T-helper 22 cell (primary cell): ENCODE measurements around the gene MYL7.

Experiments
- DNase-seq: peaks from one replicate; pipeline ENCODE4 v3.0.0-alpha.2; 2020; ENCODE audit warnings: low read depth

MYL7 gene

DNA sequence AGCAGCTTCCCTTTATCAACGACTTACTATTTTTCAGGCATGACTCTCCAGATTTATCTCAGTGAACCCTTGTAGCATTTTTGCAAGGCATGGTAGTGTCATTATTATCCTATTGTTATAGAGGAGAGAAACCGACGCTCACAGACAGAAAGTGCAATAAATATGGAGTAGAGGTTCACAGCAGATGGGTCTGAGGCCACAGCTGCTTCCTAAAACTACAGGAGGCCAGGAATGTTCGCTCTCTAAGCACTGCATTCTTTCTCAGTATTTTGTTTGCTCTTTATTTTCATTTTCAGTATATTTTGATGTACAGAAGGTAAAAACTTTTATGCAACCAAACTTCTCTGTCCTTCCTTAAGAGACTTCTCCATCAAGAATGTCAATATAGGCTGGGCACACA is 41.5 kb downstream of the MYL7 start:
- DNase-seq, result no peak

DNA sequence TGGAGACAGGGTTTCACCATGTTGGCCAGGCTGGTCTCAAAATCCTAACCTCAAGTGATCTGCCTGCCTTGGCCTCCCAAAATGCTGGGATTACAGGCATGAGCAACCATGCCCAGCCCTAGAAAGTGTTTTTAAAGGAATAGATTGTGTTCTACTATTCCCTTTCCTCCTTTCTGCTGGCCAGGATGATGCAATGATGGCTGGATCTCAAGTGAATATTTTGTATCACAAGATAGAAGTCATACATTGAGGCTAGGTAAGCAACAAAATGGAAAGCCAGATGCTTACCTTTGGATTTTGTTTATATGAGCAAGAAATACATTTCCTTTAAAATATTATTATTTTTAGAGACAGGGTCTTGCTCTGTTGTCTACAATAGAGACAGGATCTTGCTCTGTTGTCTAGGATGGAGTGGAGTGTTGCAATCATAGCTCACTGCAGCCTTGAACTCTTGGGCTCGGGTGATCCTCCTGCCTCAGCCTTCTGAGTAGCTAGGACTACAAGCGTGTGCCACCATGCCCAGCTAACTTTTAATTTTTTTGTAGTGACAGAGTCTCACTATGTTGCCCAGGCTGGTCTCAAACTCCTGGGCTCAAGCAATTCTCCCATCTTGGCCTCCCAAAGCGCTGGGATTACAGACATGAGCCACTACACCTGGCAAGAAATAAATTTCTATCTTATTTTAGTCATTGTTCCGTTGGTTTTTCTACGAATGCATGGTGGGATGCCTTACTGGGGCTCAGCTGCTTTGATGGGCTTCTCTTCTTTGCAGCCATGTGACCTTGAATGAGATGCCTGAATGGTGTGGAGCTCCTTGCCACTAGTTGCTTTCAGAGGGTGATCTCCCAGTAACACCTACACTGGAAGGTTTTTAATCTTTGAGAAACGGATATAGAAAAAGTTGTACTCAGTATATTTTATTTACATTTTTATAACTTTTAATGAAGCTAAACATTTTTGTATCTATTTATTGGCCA is 42.8 kb downstream of the MYL7 start:
- no peak for DNase-seq

DNA sequence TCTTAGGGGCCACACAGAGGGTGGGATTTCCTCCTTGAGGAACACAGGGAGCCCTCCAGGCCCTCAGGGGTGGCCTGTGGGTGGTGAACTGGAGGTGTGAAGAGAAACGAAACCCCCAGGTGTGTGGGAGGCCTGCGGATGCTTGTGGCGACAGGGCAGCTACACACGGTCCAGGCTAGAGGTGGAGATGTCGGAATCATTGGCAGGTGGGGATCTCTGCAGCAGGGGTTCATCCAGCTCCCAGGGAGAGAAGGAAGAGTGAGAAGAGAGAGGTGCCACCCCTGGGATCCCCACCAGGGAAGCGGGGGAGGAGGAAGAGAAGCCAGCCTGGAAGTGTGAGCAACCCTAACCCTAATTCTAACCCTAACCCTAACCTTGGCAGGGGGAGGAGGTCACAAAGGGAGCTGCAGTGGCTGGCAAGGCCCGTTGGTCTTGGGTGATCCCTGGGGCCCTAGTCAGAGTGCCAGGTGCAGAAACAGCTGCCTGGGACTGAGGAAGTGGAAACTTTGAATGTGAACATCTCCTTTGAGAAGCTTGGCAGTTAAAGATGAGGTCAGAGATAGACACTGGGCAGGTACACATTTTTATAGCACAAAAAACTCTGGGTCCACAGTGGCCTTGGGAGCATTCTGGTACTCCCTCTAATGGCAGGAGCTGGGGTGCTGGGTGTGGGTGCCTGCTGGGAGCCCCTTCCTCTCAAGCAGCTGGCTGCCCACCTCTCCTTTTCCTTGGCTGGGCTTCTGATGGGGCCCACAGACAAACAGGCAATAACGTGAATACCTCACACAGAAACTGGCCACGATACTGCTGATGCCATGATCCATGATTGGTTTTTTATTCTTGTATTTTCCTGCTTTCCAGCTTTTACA is 43.8 kb downstream of the MYL7 start:
- no peak for DNase-seq

- no peak for DNase-seq
Observed at GRCh38 chr7:44096326-44096881, 44.7 kb downstream of the MYL7 start.

DNA sequence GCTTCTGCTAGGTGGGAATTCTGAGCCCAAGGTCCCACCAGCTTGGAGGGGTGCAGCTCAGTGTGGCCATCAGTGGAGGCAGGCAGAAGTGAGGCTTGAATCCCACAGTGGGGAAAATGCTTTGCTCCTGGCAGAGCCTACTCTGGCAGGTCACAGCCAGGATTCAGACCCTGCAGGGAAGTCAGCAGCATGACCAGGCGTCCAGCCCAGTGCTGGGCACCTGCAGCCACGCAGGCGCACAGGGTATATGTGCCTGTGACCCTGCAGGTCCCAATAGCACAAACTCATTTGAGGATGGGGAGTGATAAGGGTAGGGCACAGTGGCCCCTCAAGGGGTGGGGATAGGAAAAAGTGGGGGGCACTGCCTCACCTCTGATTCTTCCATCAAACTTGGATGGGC is 45.4 kb downstream of the MYL7 start:
- DNase-seq, result no peak

GRCh38 chr7:44094883-44095592 is 46.1 kb downstream of the MYL7 start:
- DNase-seq, result no peak

GRCh38 chr7:44094365-44094764 is 46.8 kb downstream of the MYL7 start:
- DNase-seq, result no peak

DNA sequence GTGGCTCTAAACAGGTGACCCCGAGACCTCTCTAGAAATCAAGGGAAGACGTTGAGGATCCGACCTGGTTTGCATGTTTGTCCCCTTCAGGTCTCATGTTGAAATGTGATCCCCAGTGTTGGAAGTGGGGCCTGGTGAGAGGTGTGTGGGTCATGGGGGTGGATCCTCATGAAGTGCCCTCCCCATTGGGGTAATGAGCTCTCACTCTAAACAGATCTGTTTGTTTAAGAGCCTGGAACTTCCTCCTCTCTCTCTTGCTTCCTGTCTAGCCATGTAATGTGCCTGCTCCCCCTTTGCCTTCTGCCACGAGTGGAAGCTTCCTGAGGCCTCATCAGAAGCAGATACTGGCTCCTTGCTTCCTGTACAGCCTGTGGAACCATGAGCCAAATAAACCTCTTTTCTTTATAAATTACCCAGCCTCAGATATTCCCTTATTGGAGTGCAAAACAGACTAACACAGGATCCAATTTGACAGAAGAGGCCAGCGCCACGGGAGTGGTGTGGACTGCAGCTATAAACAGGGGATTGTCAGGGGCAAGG is 48.0 kb downstream of the MYL7 start:
- DNase-seq, result no peak
